NCI-H2081 (cell line): ENCODE results near the gene ORC3.

Source experiments
- DNase-seq, 2 experiments: peaks; one replicate each; lab custom pipeline; 2025; lab: John Stamatoyannopoulos, UW

Gene ORC3

DNA sequence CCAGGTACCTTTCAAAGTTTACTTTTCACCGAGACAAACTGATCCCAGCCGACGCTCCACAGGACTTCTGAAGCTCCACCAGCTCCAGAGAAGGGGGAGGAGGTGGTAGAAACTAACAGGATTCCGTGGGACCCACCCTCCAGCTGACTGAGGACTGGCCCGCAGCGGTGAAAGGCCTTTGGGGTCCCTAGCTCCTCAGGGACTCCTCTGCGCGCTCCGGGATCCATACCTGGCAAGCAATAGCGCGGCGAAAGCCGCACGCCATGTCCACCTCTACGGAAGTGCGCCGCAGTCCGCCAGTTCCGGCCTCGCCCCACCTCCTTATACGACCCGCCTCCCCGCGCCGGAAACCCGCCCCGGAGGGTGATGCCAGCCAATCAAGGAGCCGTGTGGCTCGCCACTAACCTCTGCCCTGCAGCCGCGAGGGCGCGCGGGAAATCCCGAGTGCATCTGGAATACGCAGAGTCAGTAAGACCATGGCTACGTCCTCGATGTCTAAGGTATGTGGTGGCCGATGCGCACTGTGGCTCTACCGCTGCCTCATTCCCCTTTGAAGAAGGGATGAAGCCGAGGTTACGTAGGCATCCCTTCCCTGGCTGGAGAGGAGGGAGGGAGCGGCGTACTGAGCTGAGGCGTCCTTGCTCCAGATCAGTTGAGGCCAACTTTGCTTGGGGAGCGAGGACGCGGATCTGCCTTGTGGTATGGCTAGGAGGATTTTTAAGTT lies at the start of gene ORC3, which contains the start of gene RARS2:
ORC3 (plus strand) TSS at position 443 of the 724 bp plus-strand sequence; CDS start at position 477, 34 bp downstream.
RARS2 (minus strand) TSS at position 295 of the 724 bp plus-strand sequence; CDS start at position 265, 30 bp downstream.
- DNase-seq = peak; percentile 92 to 94

DNA sequence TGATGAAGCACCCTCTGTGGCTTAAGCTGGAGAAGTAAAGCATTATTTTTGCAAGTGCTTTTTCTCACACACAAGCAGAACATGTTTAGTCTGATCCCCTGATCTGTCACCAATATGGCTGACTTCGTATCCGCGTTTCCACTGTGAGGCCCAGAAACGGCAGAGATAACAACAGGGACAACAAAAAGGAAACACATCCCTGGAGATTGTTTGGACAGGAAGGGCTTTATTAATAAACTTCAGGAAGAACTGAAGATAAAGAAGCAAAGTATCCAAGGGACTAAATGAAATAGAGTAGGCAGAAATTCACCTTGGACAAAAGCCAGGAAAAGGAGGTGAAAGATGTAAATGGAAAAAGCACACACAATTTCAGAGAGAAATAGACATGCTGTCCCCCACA lies 49.4 kb upstream of the ORC3 start:
- DNase-seq = no peak

DNA sequence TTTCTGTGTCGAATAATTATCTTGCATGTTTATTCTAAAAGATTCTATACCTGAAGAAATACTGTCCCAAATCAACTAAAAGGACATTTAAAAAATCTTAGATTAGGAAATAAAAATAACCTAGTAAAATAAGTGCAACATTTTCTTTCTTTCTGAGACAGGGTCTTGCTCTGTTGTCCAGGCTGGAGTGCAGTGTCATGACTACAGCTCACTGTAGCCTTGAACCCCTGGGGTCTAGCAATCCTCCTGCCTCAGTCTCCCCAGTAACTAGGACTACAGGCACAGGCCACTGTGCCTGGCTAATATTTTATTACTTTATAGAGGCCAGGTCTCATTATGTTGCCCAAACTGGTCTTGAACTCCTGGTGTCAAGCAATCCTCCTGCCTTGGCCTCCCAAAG lies 48.9 kb upstream of the ORC3 start:
- DNase-seq = no peak

GRCh38 chr6:87541744-87542143 lies 48.2 kb upstream of the ORC3 start:
- DNase-seq = no peak

- no peak for DNase-seq
These were observed 46.0 kb upstream of the ORC3 start for GRCh38 chr6:87543696-87544473.

GRCh38 chr6:87544474-87544735 lies 45.5 kb upstream of the ORC3 start:
- DNase-seq = no peak

- no peak for DNase-seq
These were observed 38.1 kb upstream of the ORC3 start for GRCh38 chr6:87551799-87552198.

- DNase-seq = no peak
These were observed 36.7 kb upstream of the ORC3 start for GRCh38 chr6:87553159-87553765.

DNA sequence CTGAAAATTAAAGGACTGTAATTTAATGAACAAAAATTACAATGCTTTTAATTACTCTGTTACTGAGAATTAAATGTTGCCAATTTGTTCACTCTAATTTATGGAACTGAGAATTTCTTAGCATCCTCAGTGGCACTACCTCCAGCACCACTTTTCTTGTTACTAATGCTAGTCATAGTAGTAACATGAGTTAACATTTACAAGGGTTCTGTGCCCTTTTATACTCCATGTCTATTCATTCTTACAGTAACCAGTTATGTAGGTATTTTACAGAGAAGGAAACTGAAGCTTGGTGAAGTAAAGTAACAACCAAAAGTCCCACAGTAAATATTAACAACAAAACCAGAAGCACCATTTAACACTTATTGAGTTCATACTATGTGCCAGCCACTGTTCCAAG lies 34.4 kb upstream of the ORC3 start:
- DNase-seq = no peak

GRCh38 chr6:87558446-87558845 lies 31.5 kb upstream of the ORC3 start:
- no peak for DNase-seq

DNA sequence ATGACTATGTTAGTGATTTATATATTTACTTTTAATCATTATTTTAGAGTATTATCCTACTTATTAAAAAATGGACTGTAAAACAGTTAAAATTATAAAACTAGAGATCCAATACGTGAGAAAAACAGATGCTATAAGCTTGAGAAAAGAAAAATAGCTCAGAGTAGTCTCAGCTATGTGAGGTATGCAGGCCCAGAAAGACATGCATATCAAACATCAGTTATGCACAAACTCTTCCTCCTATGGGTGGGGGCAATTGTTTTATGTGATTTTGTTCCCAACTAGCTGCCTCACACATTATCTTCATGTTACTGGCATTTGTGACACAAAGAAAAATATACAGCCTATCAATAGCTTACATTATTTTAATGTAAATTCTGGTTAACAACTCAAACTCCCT lies 28.9 kb upstream of the ORC3 start:
- DNase-seq = no peak

GRCh38 chr6:87572021-87572420 lies 17.9 kb upstream of the ORC3 start:
- no peak for DNase-seq

- DNase-seq = no peak
These were observed 17.1 kb upstream of the ORC3 start for GRCh38 chr6:87572883-87573282.

DNA sequence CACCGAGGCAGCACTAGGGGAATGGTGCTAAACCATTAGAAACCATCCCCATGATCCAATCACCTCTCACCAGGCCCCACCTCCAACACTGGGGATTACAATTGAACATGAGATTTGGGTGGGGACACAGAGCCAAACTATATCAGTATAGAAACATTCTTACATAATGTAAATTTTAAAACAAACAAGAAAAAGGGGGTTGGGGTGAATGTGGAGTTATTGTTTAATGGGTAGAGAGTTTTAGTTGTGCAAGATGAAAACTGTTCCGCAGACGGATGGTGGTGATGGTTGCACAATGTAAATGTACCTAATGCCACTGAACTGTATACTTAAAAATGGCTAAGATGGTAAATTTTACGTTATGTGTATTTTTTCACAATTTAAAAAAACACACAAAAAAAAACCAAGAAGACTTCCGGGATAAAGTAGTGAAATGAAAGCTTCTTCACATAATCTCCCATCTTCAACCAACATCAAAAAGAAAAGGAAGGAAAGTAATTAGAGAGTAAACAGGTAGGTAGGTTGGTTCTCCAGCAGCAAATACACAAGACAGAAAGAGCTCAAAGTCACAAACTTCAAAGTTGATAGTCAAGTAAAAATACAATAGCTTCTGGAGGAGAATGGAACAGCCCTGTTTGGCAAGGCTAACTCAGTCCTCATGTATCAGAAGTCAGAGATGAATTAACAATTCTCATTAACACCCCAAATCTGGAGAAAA lies 16.5 kb upstream of the ORC3 start:
- no peak for DNase-seq

DNA sequence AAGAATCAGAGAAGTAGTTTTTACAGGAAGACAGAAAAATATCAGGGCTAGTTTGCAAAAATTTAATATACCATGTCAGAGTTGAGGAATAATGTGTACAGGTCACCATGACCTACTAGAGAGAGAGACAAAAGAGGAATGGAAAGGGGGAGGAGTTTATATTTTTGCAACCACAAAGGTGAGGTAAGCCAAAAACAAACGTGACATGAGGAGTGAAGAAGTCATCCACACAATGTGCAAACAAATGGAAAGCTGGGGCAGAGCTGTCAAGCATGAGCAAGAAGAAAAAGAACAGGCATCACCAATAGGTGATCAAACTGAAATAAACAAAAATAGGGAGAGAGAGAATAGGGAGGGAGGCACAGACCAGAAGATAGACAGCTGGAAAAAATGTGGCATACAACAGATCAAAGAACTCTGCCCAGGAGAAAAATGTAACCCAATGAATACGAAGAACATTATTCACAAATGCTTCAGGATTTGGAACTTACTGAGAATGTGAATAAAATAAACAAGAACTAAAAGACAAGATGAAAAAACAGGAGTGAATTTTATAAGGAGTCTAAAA lies 15.6 kb upstream of the ORC3 start:
- DNase-seq = peak in 1 of 2 experiments; percentile 6

GRCh38 chr6:87575423-87575822 lies 14.5 kb upstream of the ORC3 start:
- peak in 1 of 2 experiments; percentile 45 for DNase-seq

- DNase-seq = no peak
These were observed 6.1 kb upstream of the ORC3 start for GRCh38 chr6:87583822-87584221.

- no peak for DNase-seq
These were observed 3.4 kb upstream of the ORC3 start for GRCh38 chr6:87586371-87587077.

- no peak for DNase-seq
These were observed 1.1 kb upstream of the ORC3 start for GRCh38 chr6:87588756-87589407.

DNA sequence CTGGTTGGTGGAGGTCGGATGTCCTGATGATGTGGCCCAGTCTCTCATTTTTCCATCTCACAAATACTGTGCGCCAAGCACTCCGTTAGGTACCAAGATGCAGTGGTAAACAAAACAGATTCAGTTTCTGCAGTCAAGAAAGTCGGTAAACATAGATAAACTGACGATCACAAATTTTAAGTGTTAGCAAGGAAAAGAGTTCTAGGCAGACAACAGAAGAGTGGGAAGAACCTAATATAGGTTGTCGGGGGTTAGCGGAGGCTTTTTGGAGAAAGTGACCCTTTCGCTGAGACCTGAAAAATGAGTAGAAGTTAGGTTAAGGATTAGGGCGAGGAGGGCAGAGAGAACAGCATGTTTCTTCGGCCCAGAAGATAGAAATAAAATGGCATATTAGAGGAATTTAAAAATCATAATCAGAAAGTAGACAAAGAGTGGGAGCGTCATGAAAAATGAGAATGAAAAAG lies 514 bp downstream of the ORC3 start:
- DNase-seq = no peak

- no peak for DNase-seq
These were observed 1.1 kb downstream of the ORC3 start for GRCh38 chr6:87590990-87591389.
